Measurements from ENCODE around the gene TMEM132D.

- TF ChIP-seq CTCF (conservative IDR thresholded peaks at IDR 0.05; ENCODE audit: low read length) = no peak
- no peak for TF ChIP-seq EZH2phosphoT487 (IDR thresholded peaks at IDR 0.05; ENCODE audit: borderline replicate concordance, low read depth, low read length)
Measured at GRCh38 chr12:129552996-129553750, 350.7 kb downstream of the TMEM132D start.

All from OCI-LY7 (cell line).